CD8-positive, alpha-beta memory T cell (primary cell): ENCODE data around the gene UNKL. TPM values are rescaled to one million over a fixed set of nuclear protein-coding genes. Genes with fewer than 3 reads are reported as not detected.
A peak's percentile ranks its signal among the peaks of the same experiment; 100 is the strongest.

Source experiments
- CTCF ChIA-PET: fragments of 350-600 bp; sonication (Branson Sonifier 250); formaldehyde crosslinking; loops from one replicate; lab custom pipeline; 2021; ENCODE audit warnings: antibody characterized with exemption; lab: Charles Lee
- POLR2A ChIA-PET: fragments of 350-600 bp; sonication (Branson Sonifier 250); formaldehyde crosslinking; loops from one replicate; lab custom pipeline; 2021; ENCODE audit warnings: antibody characterized with exemption; lab: Charles Lee
- DNase-seq, 5 donors: peaks; one replicate each; pipeline versions ENCODE4 v3.0.0 to v3.0.0-alpha.2; 2020 to 2022; ENCODE audit warnings: mixed read lengths in 1 of 5
- H3K27ac ChIP-seq: one replicate; pipeline ENCODE4 v1.7.0; 2013; ENCODE audit warnings: low read depth, mild to moderate bottlenecking, low read length, moderate library complexity
- H3K27me3 ChIP-seq: 2 replicates; pipeline ENCODE4 v1.7.0; 2013; ENCODE audit warnings: low read length, mild to moderate bottlenecking; ENCODE audit not compliant: insufficient read depth, poor library complexity, severe bottlenecking
- H3K36me3 ChIP-seq: 2 replicates; pipeline ENCODE4 v1.7.0; 2013; ENCODE audit warnings: mild to moderate bottlenecking, low read length, moderate library complexity; ENCODE audit not compliant: insufficient read depth
- H3K4me1 ChIP-seq: 2 replicates; pipeline ENCODE4 v1.7.0; 2013; ENCODE audit warnings: mild to moderate bottlenecking, low read length, moderate library complexity; ENCODE audit not compliant: insufficient read depth
- H3K4me3 ChIP-seq: 2 replicates; pipeline ENCODE4 v1.7.0; 2013; ENCODE audit warnings: mild to moderate bottlenecking, low read length
- H3K9me3 ChIP-seq: 2 replicates; pipeline ENCODE4 v1.7.0; 2013; ENCODE audit warnings: mild to moderate bottlenecking, low read length
- H3K27ac Mint-ChIP-seq, 8 donors: one replicate each; pipeline ENCODE4 v1.8.0; 2020 to 2021; ENCODE audit warnings: mixed read lengths in 8 of 8, mild to moderate bottlenecking in 6 of 8, inconsistent platforms in 3 of 8, moderate library complexity in 3 of 8
- H3K27me3 Mint-ChIP-seq, 2 donors: one replicate each; pipeline ENCODE4 v1.8.0; 2020 to 2021; ENCODE audit warnings: mixed read lengths in 2 of 2, mild to moderate bottlenecking in 1 of 2, moderate library complexity in 1 of 2
- H3K36me3 Mint-ChIP-seq, 3 donors: one replicate each; pipeline ENCODE4 v1.8.0; 2020 to 2021; ENCODE audit warnings: mixed read lengths in 3 of 3, inconsistent platforms in 1 of 3, mild to moderate bottlenecking in 1 of 3
- H3K4me1 Mint-ChIP-seq, 3 donors: one replicate each; pipeline ENCODE4 v1.8.0; 2020 to 2021; ENCODE audit warnings: mixed read lengths in 3 of 3, inconsistent platforms in 1 of 3, mild to moderate bottlenecking in 1 of 3
- H3K4me3 Mint-ChIP-seq, 7 donors: one replicate each; pipeline ENCODE4 v1.8.0; 2020 to 2021; ENCODE audit warnings: mixed read lengths in 7 of 7, mild to moderate bottlenecking in 6 of 7, moderate library complexity in 4 of 7, inconsistent platforms in 2 of 7
- H3K9me3 Mint-ChIP-seq, 5 donors: one replicate each; pipeline ENCODE4 v1.8.0; 2020 to 2022; ENCODE audit warnings: mixed read lengths in 5 of 5, mild to moderate bottlenecking in 3 of 5, moderate library complexity in 2 of 5, inconsistent platforms in 1 of 5
- polyA plus RNA-seq: library from polyadenylated mRNA; unstranded; fragments of 300-500 nt; fragmentation: Illumina TruSeq; gene quantifications from one replicate; pipeline ENCODE4 v1.2.3, GENCODE V29; 2021
- total RNA-seq, 2 experiments: library from RNA; stranded (reverse); gene quantifications; one replicate each; pipeline ENCODE4 v1.2.3, GENCODE V29; 2021

UNKL gene
- total and polyA plus RNA-seq, 3 experiments from 2014 or later = 8.1 to 38.0 (median 32.9) TPM

- ChIA-PET CTCF (interaction anchor here (1.1 to 1.8 kb wide), 5 partner anchors 23 to 277 kb away, joined by 3 to 8 read pairs (median 3); partner anchors contain the start of gene UBE2I), POLR2A (interaction anchor here (1.2 to 2.9 kb wide), 4 partner anchors 9 to 33 kb away, joined by 5 to 14 read pairs (median 9); partner anchors contain the start of genes BAIAP3 and UBE2I)
- Mint-ChIP-seq H3K27ac (peak overlapping the region in 2 of 8 donors; percentile 76 to 82), H3K27me3 (no peaks in the 10 kb centered on the region), H3K4me3 (peak overlapping the region in 5 of 7 donors; percentile 66 to 89 (median 79)), H3K9me3 (no peaks in the 10 kb centered on the region), H3K36me3 (no peaks in the 10 kb centered on the region), H3K4me1 (peaks cover 13 to 28% (median 13%) of the 10 kb centered on the region in 3 donors)
- DNase-seq = no peak
- peaks cover 19% of the 10 kb centered on the region for H3K4me1 ChIP-seq
- H3K27ac ChIP-seq = no peak overlapping the region
- no peaks in the 10 kb centered on the region for H3K27me3 ChIP-seq
- peak overlapping the region; percentile 62 for H3K4me3 ChIP-seq
- H3K9me3 ChIP-seq = no peaks in the 10 kb centered on the region
- H3K36me3 ChIP-seq = no peaks in the 10 kb centered on the region
Measured at GRCh38 chr16:1341495-1342420, 72.7 kb downstream of the UNKL start.

GRCh38 chr16:1340730-1341494 lies 73.6 kb downstream of the UNKL start:
- Mint-ChIP-seq H3K36me3 (no peaks in the 10 kb centered on the region), H3K27ac (no peak overlapping the region), H3K4me1 (peaks cover 13 to 34% (median 13%) of the 10 kb centered on the region in 3 donors), H3K4me3 (no peak overlapping the region), H3K9me3 (no peaks in the 10 kb centered on the region), H3K27me3 (no peaks in the 10 kb centered on the region)
- no peak overlapping the region for H3K4me3 ChIP-seq
- H3K9me3 ChIP-seq = no peaks in the 10 kb centered on the region
- ChIA-PET CTCF (no interaction called here), POLR2A (interaction anchor here (2.9 kb wide), 1 partner anchor 8 kb away, joined by 13 read pairs; the partner anchor contains the start of gene BAIAP3)
- no peaks in the 10 kb centered on the region for H3K36me3 ChIP-seq
- H3K27ac ChIP-seq = no peak overlapping the region
- no peaks in the 10 kb centered on the region for H3K27me3 ChIP-seq
- no peak for DNase-seq
- H3K4me1 ChIP-seq = peaks cover 19% of the 10 kb centered on the region

- no peak overlapping the region for H3K4me3 Mint-ChIP-seq
- H3K9me3 ChIP-seq = no peaks in the 10 kb centered on the region
- no peak overlapping the region for H3K27ac Mint-ChIP-seq
Measured at GRCh38 chr16:1338855-1339675, 75.4 kb downstream of the UNKL start.

GRCh38 chr16:1338119-1338730 lies 76.3 kb downstream of the UNKL start:
- peak in 1 of 5 donors; percentile 22 for DNase-seq
- no peak overlapping the region for H3K4me3 Mint-ChIP-seq
- peaks cover 22% of the 10 kb centered on the region for H3K4me1 ChIP-seq
- CTCF ChIA-PET = interaction anchor here (1.4 kb wide), 1 partner anchor 25 kb away, joined by 3 read pairs; no protein-coding TSS in a partner anchor
- H3K9me3 Mint-ChIP-seq = no peaks in the 10 kb centered on the region
- no peak overlapping the region for H3K27ac Mint-ChIP-seq
- POLR2A ChIA-PET = no interaction called here
- no peak overlapping the region for H3K4me3 ChIP-seq
- no peaks in the 10 kb centered on the region for H3K36me3 Mint-ChIP-seq
- no peaks in the 10 kb centered on the region for H3K9me3 ChIP-seq
- H3K27ac ChIP-seq = no peak overlapping the region
- H3K4me1 Mint-ChIP-seq = peaks cover 11 to 44% (median 16%) of the 10 kb centered on the region in 3 donors
- peaks cover 13% of the 10 kb centered on the region for H3K27me3 ChIP-seq
- peaks cover 3 to 5% of the 10 kb centered on the region in 2 donors for H3K27me3 Mint-ChIP-seq
- H3K36me3 ChIP-seq = no peaks in the 10 kb centered on the region

More at GRCh38 chr16:1338855-1339675, 75.4 kb downstream of the UNKL start:
- DNase-seq = no peak
- no peaks in the 10 kb centered on the region for H3K9me3 Mint-ChIP-seq
- Histone ChIP-seq H3K36me3 (no peaks in the 10 kb centered on the region), H3K27ac (no peak overlapping the region), H3K27me3 (peaks cover 13% of the 10 kb centered on the region), H3K4me3 (no peak overlapping the region), H3K4me1 (peaks cover 24% of the 10 kb centered on the region)
- peaks cover 13 to 48% (median 18%) of the 10 kb centered on the region in 3 donors for H3K4me1 Mint-ChIP-seq
- peaks cover 3 to 5% of the 10 kb centered on the region in 2 donors for H3K27me3 Mint-ChIP-seq
- ChIA-PET CTCF (interaction anchor here (1.4 kb wide), 1 partner anchor 26 kb away, joined by 3 read pairs; no protein-coding TSS in a partner anchor), POLR2A (no interaction called here)
- no peaks in the 10 kb centered on the region for H3K36me3 Mint-ChIP-seq

GRCh38 chr16:1337486-1337885 lies 77.0 kb downstream of the UNKL start:
- ChIA-PET CTCF (interaction anchor here (1.4 kb wide), 1 partner anchor 25 kb away, joined by 3 read pairs; no protein-coding TSS in a partner anchor), POLR2A (no interaction called here)
- Mint-ChIP-seq H3K36me3 (no peaks in the 10 kb centered on the region), H3K4me1 (peaks cover 8 to 40% (median 13%) of the 10 kb centered on the region in 3 donors), H3K9me3 (no peaks in the 10 kb centered on the region), H3K27ac (no peak overlapping the region), H3K27me3 (peaks cover 3 to 8% of the 10 kb centered on the region in 2 donors), H3K4me3 (no peak overlapping the region)
- peaks cover 24% of the 10 kb centered on the region for H3K4me1 ChIP-seq
- peaks cover 16% of the 10 kb centered on the region for H3K27me3 ChIP-seq
- H3K27ac ChIP-seq = no peak overlapping the region
- H3K9me3 ChIP-seq = no peaks in the 10 kb centered on the region
- DNase-seq = no peak
- H3K4me3 ChIP-seq = no peak overlapping the region
- no peaks in the 10 kb centered on the region for H3K36me3 ChIP-seq

GRCh38 chr16:1336619-1337018 lies 77.9 kb downstream of the UNKL start:
- H3K4me3 Mint-ChIP-seq = no peak overlapping the region
- Histone ChIP-seq H3K4me1 (peaks cover 24% of the 10 kb centered on the region), H3K27me3 (peaks cover 23% of the 10 kb centered on the region), H3K4me3 (no peak overlapping the region), H3K27ac (no peak overlapping the region), H3K9me3 (no peaks in the 10 kb centered on the region), H3K36me3 (no peaks in the 10 kb centered on the region)
- peaks cover 0 to 1% (median 0%) of the 10 kb centered on the region in 5 donors for H3K9me3 Mint-ChIP-seq
- CTCF ChIA-PET = interaction anchor here (0.8 kb wide), 1 partner anchor 12 kb away, joined by 3 read pairs; no protein-coding TSS in a partner anchor
- no peaks in the 10 kb centered on the region for H3K36me3 Mint-ChIP-seq
- POLR2A ChIA-PET = no interaction called here
- H3K27ac Mint-ChIP-seq = no peak overlapping the region
- H3K27me3 Mint-ChIP-seq = peaks cover 3 to 9% of the 10 kb centered on the region in 2 donors
- H3K4me1 Mint-ChIP-seq = peaks cover 7 to 40% (median 12%) of the 10 kb centered on the region in 3 donors
- DNase-seq = no peak

GRCh38 chr16:1335996-1336395 lies 78.5 kb downstream of the UNKL start:
- ChIA-PET POLR2A (no interaction called here), CTCF (interaction anchor here (1.5 kb wide), 1 partner anchor 29 kb away, joined by 4 read pairs; no protein-coding TSS in a partner anchor)
- H3K9me3 ChIP-seq = no peaks in the 10 kb centered on the region
- no peak for DNase-seq
- H3K27me3 ChIP-seq = peaks cover 25% of the 10 kb centered on the region
- no peaks in the 10 kb centered on the region for H3K36me3 Mint-ChIP-seq
- peak overlapping the region in 1 of 8 donors; percentile 43 for H3K27ac Mint-ChIP-seq
- peaks cover 3 to 9% of the 10 kb centered on the region in 2 donors for H3K27me3 Mint-ChIP-seq
- H3K36me3 ChIP-seq = no peaks in the 10 kb centered on the region
- H3K4me1 ChIP-seq = peaks cover 27% of the 10 kb centered on the region
- H3K4me1 Mint-ChIP-seq = peaks cover 12 to 45% (median 14%) of the 10 kb centered on the region in 3 donors
- no peak overlapping the region for H3K27ac ChIP-seq
- H3K4me3 Mint-ChIP-seq = peak overlapping the region in 1 of 7 donors; percentile 70
- H3K9me3 Mint-ChIP-seq = peaks cover 0 to 2% (median 0%) of the 10 kb centered on the region in 5 donors
- H3K4me3 ChIP-seq = no peak overlapping the region
